NCI-H524 (cell line): ENCODE measurements around the gene EID1.
A peak's percentile ranks its signal among the peaks of the same experiment; 100 is the strongest.
"Not testable (repeated sequence)": the region's sequence is repeated elsewhere in the genome, so short reads cannot be mapped to it uniquely, and the experiment has no call there.

Source experiments
- DNase-seq, 2 experiments: peaks; one replicate each; lab custom pipeline; 2025; lab: John Stamatoyannopoulos, UW

Gene EID1, protein sequence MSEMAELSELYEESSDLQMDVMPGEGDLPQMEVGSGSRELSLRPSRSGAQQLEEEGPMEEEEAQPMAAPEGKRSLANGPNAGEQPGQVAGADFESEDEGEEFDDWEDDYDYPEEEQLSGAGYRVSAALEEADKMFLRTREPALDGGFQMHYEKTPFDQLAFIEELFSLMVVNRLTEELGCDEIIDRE

GRCh38 chr15:48877630-48878595 lies at the start of gene EID1:
Gene EID1, plus strand, starts transcription at chr15:48878134. Its CDS starts 43 bp downstream, at chr15:48878177.
- DNase-seq: peak; percentile 92 to 98

DNA sequence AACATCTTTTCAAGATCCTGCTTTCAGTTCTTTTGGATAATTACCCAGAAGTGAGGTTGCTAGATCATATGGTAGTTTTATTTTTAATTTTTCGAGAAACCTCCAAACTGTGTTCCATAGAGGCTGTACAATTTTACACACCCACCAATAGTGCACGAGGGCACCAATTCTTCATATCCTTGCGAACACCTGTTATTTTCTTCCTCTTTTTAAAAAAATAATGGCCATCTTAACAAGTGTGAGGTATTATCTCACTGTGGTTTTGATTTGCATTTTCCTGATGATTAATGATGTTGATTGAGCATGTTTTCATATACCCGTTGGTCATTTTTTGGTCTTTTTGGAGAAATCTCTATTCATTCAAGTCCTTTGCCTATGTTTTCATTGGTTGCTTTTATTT lies 49.5 kb upstream of the EID1 start:
- no peak for DNase-seq

DNA sequence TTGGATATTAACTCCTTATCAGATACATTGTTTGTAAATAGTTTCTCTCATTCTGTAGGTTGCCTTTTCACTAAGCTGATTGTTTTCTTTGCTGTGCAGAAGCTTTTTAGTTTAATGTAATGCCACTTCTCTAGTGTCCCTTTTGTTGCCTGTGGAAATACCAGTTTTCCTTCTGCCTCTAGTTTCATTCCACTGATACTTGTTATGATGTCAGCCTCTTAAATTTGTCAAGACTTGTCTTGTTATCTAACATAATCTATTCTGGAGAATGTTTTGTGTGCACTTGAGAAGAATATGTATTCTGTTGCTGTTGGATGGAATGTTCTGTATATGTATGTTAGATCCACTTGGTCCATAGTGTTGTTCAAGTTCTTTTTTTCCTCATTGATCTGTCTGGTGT lies 49.0 kb upstream of the EID1 start:
- no peak for DNase-seq

DNA sequence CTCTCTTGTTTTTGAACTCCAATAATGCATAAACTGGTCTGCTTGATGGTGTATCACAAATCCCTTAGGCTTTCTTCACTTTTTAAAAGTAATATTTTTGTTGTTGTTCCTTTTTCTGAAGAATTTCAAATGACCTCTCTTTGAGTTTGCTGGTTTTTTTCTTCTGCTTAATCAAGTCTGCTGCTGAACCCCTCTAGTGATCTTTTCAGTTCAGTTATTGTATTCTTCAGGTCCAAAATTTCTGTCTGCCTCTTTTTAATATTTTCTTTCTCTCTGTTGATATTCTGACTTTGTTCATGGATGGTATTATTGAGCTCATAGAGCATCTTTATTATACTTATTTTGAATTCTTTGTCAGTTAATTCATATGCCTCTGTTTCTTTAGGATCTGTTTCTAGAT lies 45.3 kb upstream of the EID1 start:
- no peak for DNase-seq

GRCh38 chr15:48833526-48834239 lies 44.3 kb upstream of the EID1 start:
- DNase-seq: no peak

DNA sequence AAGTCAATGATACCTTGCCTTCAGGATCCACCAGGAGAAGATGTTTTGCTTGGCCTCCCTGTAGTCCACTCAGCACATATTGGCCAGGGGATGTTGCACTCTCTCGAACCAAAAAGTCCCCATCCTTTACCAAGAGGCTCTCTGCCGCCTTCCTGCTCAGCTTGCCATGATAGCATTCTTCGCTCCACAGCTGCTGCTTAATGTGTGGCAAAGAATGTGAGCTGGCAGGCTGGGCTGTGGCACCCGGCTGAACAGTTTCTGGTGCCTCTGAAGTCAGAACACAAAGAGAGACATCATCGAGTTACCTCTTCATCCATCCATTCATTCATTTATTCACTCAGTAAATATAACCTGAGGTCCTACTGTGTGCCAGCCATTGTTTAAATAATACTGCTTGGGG lies 43.2 kb upstream of the EID1 start:
- no peak for DNase-seq

DNA sequence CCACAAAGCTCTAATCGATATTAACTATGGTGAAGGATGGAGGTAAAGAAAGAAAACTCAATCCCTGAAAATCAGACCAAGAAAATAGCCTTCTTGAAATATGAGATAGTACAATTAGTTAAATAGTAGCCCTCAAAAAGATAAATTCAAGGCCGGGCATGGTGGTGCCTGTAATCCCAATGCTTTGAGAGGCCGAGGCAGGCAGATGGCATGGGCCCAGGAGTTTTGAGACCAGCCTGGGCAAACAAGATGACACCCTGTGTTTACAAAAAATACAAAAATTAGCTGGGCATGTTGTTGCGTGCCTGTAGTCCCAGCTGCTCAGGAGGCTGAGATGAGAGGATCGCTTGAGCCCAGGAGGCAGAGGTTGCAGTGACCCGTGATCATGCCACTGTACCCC lies 35.4 kb upstream of the EID1 start:
- peak; percentile 47 to 70 for DNase-seq

GRCh38 chr15:48845123-48845522 lies 32.8 kb upstream of the EID1 start:
- DNase-seq: no peak

DNA sequence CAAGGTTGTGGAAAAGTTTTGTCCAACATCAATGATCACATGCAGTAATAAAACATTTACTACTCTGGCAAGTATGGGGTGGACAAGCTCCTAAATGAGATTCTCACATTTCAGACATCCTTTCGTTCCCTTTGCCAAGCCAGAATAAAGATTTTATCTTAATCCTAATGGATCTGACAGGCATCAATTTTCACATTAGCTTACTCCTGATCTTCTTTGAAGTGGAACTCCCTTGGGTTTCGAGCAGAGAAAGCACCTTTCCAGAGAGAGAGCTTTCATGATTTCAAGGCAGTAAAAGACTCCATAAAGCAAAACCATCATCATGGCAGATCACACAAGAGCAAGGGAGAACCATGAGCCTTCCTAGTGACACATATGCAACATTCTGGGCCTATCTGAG lies 27.3 kb upstream of the EID1 start:
- peak; percentile 70 to 91 for DNase-seq

- DNase-seq: no peak
These were observed 26.0 kb upstream of the EID1 start for GRCh38 chr15:48851956-48852355.

- not testable (repeated sequence) for DNase-seq
These were observed 23.5 kb upstream of the EID1 start for GRCh38 chr15:48854434-48854833.

DNA sequence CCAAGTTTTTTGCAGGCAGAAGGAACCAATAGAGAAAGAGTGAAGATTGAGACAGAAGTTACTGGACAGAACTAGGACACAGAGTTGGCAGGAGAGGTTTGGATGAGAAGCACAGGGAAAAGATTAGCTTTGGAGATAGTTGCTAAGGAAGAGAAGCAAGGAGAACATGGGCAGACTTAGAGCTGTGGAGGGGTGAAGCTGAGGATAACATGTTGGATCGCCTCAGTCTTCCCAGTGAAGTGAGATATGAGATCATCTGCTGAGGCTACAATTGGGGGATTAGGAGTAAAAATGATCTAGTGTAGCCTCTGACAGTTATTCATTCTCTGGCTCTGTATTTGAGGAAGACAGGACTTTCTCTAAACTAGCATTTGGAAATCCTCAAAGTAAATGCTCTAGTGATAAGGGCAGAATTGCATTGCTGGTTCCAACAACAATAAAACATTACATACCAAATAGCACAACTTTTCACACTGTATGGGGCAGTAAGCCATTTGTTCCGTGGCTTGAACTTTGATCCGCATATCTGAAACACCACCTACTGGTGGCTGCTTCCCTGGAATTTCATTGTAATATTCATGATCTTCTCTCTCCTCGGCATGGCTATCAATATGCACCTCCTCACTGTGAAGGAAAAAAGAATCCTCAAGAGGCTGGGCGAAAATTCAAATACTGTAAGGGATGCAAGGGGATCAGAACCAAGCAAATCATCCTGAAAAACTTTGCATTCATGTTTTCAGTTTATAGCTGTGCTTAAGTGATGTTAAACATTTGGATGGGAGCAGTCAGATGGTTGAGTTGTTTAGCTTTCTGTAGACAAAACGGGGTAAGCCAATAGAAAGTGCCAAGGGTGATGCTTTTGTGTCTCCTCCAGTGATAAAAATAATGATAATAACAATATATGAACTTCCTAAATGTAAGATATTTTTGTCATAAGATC lies 22.2 kb upstream of the EID1 start:
- DNase-seq: peak in 1 of 2 experiments; percentile 67

- no peak for DNase-seq
These were observed 21.0 kb upstream of the EID1 start for GRCh38 chr15:48856942-48857341.

- DNase-seq: peak; percentile 28 to 82
These were observed 19.5 kb upstream of the EID1 start for GRCh38 chr15:48858401-48858800.

DNA sequence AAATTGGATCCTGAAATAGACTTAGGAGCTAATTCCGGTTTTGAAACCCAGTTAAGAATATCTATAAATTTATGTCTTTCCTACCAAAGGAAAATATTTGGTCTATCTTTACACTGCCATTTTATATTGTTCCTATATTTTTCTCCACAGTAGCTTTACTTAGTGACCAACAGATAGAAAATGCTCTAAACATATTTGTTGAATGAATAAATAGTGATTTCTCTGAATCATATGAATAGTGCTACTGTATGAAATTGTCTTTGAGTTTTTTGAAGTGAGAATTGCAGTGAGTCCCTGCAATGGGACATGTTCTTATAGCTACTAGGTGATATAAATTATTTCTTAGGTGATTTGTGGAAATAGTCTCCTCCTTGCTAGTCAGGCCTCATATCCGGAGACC lies 18.5 kb upstream of the EID1 start:
- no peak for DNase-seq

DNA sequence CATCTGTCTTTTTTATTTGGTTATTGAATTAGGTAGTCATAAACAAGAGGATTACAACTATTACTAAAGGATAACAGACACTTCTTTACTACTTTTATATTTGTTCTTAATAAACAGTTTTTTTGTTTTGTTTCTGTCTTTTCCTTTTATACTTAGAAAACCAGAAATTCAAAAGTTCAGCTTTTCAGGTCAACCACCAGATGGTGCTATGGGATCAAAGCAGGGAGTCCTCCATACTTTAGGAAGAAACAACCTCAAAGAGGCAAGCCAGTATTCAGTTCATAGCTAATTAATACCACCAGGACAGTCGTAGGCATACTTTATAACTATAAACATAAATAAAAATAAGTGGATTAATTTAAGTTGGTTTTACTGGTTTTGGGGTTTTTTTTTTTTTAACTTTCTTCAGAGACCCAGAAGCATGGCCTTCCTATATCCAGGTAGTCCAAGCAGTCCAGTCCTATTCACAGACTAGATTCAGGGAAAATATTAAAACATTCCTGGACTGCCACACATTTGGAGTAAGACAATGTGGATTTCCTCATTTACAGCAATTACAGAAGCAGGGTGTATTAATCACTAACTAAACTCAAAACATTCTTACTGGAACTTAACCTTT lies 16.0 kb upstream of the EID1 start:
- peak; percentile 38 to 70 for DNase-seq

DNA sequence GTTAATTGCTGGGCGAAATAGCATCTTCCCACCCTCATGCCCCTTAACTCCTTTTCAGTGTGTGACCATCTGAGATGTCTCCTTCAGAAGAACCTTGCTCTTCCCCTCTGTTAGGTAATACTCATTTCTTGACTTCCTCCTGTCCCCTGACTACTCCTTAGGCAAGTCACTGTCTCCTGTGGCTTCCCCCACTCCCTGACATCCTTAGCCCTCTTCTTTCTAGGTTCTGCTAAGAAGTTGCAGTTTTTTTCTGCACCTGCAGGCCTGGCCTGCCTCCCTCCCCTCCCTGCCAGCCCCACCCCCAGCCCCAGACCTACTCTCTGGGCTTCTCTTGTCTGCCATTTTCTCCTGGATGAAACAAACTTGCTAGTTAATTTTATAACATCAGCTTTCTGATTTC lies 15.2 kb upstream of the EID1 start:
- DNase-seq: no peak

DNA sequence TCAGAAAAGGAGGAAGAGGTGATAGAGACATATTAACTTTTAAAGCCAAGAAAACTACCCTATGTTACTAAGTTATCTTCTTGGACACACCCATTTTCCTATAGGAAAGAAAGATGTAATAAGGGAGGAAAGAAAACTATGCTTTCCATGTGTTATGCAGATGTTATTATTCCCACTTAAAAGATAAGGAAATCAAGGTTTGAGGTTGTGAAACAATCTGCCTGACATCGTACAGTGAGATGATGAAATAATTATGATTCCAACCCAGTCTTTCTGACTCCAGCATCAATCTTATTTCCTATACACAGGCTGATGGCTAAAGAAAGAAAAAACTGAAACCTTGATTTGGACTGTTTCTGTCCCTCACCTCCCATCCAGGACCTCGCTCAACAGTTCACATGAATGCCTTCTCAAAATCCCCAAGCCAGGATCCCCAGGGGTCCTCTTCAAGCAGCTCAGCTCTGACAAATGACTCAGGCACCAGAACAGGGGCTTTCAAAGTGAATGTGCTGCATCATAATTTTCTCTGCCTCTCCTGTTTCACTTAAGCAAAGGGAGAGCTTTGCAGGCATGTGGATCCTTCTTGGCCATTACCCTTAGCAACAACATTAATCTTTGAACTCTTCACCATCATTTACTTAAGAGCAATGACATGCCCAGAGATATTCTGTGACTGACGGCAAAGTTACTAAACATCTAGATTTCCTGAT lies 12.4 kb upstream of the EID1 start:
- peak; percentile 84 to 91 for DNase-seq

DNA sequence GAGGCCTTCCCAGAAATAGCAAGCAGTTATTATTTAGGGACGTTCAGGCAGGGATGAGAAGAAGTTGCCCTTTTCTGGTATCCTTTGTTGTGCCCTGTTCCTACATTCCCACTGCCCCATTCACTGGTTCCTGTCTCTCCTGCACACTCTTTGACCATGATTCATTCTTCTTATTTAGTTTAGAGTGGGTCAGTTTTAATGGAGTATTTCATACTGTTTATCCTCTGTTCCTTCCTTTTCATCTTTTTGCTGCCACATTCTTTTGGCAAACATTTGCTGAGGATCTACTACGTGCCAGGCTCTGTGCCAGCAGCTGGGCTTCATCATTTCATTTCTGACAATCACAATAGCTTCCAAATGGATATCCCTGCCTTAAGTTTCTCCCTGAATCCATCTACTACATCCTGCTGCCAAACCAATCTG lies 11.8 kb upstream of the EID1 start:
- DNase-seq: no peak

DNA sequence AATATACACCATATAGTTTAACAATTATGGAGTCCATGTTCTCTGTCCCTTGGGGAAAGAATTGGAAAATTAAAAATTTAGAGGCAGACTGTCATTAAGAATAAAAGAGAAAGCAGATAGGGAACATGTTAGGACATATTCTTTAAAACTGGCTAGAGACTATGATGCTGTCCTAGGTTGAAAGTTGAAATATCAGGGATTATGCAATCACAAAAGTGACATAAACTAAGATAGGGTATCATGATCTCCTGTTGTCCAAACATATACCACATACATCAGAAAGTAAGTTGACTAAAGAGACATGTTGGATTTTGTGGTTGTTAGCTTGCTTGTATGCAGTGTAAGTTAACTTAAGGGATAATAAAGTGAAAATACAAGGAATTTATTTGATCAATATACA lies 9.9 kb upstream of the EID1 start:
- no peak for DNase-seq
